K562 (cell line): ENCODE measurements around the gene BAD.

Experiments used
- BRF1 ChIP-seq: IDR thresholded peaks from 3 replicates; pipeline ENCODE4 v1.6.1; 2011; ENCODE audit warnings: borderline replicate concordance, mild to moderate bottlenecking; ENCODE audit not compliant: insufficient read length; ENCODE audit errors: extremely low read depth
- CCNT2 ChIP-seq: IDR thresholded peaks from 2 replicates; pipeline ENCODE4 v1.6.1; 2011; ENCODE audit warnings: borderline replicate concordance, low read depth, mild to moderate bottlenecking, moderate library complexity, mixed read lengths, low read length; ENCODE audit not compliant: insufficient read length; ENCODE audit errors: extremely low read depth
- DDX20 ChIP-seq: fragments of 450-650 bp; IDR thresholded peaks from 2 replicates; pipeline ENCODE4 v1.6.1; 2016; ENCODE audit warnings: missing genetic modification characterization, low read depth, mild to moderate bottlenecking, missing compliant biosample characterization, moderate library complexity
- JUND ChIP-seq, 2 experiments: IDR thresholded peaks; 2 replicates in 1 of 2; 3 replicates in 1 of 2; pipeline ENCODE4 v1.6.1; 2011; ENCODE audit warnings: borderline replicate concordance in 2 of 2, low read depth in 2 of 2, low read length in 2 of 2, improper control_type of control experiment in 1 of 2, missing biosample characterization in 1 of 2, missing genetic modification characterization in 1 of 2, missing genetic modification reagents in 1 of 2
- L3MBTL2 ChIP-seq: fragments of 450-650 bp; IDR thresholded peaks from 2 replicates; pipeline ENCODE4 v1.6.1; 2016; ENCODE audit warnings: mild to moderate bottlenecking, moderate library complexity
- ZNF140 ChIP-seq: fragments of 250-450 bp; sonication (Bioruptor Pico); IDR thresholded peaks from 2 replicates; pipeline ENCODE4 v1.8.0; 2021; ENCODE audit warnings: moderate library complexity, mild to moderate bottlenecking, inconsistent platforms
- ZNF512 ChIP-seq: IDR thresholded peaks from 2 replicates; pipeline ENCODE4 v1.6.1; 2016; ENCODE audit warnings: missing genetic modification characterization, missing compliant biosample characterization
- TF ChIP-seq, protein P1 (sequence below), 3 experiments: IDR thresholded peaks in 2 of 3; conservative IDR thresholded peaks in 1 of 3; 2 replicates each; pipeline ENCODE4 v1.5.1; 2011 to 2012; ENCODE audit warnings: low read length in 3 of 3, mild to moderate bottlenecking in 3 of 3, control low read depth in 2 of 3, improper control_type of control experiment in 1 of 3, inconsistent platforms in 1 of 3, low read depth in 1 of 3, mixed read lengths in 1 of 3, moderate library complexity in 1 of 3; ENCODE audit not compliant: insufficient read depth in 2 of 3

DNA sequence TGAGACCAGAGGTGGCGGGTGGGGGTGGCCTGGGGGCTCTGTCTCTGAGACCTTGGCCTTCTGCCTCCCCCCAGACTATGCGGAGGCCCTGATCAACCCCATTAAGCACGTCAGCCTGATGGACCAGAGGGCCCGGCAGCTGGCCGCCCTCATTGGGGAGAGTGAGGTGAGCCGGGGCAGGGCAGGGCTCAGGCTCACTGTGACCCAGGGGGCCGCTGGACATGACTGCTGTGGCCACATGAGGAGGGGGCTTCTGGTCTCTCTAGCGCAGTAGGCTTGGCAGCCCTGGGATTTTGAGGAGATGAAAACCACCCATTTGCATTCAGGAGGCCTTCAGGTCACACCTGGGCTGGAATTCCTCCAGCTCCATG, 20.5 kb downstream of the BAD start:
- TF ChIP-seq, protein P1, sequence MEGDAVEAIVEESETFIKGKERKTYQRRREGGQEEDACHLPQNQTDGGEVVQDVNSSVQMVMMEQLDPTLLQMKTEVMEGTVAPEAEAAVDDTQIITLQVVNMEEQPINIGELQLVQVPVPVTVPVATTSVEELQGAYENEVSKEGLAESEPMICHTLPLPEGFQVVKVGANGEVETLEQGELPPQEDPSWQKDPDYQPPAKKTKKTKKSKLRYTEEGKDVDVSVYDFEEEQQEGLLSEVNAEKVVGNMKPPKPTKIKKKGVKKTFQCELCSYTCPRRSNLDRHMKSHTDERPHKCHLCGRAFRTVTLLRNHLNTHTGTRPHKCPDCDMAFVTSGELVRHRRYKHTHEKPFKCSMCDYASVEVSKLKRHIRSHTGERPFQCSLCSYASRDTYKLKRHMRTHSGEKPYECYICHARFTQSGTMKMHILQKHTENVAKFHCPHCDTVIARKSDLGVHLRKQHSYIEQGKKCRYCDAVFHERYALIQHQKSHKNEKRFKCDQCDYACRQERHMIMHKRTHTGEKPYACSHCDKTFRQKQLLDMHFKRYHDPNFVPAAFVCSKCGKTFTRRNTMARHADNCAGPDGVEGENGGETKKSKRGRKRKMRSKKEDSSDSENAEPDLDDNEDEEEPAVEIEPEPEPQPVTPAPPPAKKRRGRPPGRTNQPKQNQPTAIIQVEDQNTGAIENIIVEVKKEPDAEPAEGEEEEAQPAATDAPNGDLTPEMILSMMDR (IDR thresholded peaks at IDR 0.05 in 2 of 3, conservative IDR thresholded peaks at IDR 0.05 in 1 of 3; ENCODE audit: insufficient read depth in 2 of 3, low read depth in 1 of 3, low read length in 3 of 3), result no peak
- TF ChIP-seq CCNT2, result no peak
- no peak for TF ChIP-seq ZNF140 (CRISPR knock-in tag)
- no peak for TF ChIP-seq L3MBTL2
- no peak for TF ChIP-seq ZNF512 (tag)
- TF ChIP-seq BRF1, result no peak
- TF ChIP-seq DDX20 (tag), result no peak
- no peak for TF ChIP-seq JUND (IDR thresholded peaks at IDR 0.05; ENCODE audit: borderline replicate concordance, low read depth, low read length)
- no peak for TF ChIP-seq JUND (tag; IDR thresholded peaks at IDR 0.05; ENCODE audit: borderline replicate concordance, low read depth, low read length)
